ENCODE data around the gene CD300LG. TPM values are rescaled to one million over a fixed set of nuclear protein-coding genes. Genes with fewer than 3 reads are reported as not detected.
A peak's percentile ranks its signal among the peaks of the same experiment; 100 is the strongest.
"Not testable (repeated sequence)": the region's sequence is repeated elsewhere in the genome, so short reads cannot be mapped to it uniquely, and the experiment has no call there.

The CD300LG gene
- total RNA-seq, 1 experiment from 2014 or later: not detected

DNA sequence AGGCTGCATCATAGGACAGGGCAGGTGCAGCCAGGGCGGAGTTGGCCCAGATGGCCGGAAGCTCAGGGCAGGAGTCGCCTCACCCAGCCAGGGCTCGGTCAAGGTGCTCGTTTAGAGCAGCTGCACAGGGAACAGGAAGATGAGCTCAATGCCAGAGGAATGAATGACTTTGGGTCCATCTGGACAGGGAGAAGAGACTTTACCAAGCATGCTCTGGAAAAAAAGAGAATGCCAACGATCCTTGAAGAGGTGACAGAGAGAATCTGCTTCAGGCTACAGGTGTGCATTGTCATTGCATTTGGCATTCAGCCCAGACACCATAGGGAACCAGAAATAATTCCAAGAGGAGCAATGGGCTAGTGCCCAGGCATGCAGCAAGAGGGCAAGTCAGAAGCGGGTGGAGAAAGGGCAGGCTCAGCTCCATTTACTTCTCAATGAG, 7.3 kb upstream of the CD300LG start:
- intact Hi-C loops (cut with micrococcal nuclease): no loop called here
- peak overlapping the region; percentile 40 for H3K27ac Mint-ChIP-seq (ENCODE audit: low read depth, unreplicated experiment)
- H3K9me3 Mint-ChIP-seq (ENCODE audit: unreplicated experiment): no peaks in the 10 kb centered on the region
- ChIA-PET CTCF (interaction anchor here (0.7 to 2.1 kb wide), 5 partner anchors 9 to 631 kb away, joined by 3 to 8 read pairs (median 4); no protein-coding TSS in a partner anchor), POLR2A (interaction anchor here (0.6 to 1.5 kb wide), 6 partner anchors 21 to 1925 kb away, joined by 3 to 7 read pairs (median 4); partner anchors contain the start of gene DUSP3)
- no peaks in the 10 kb centered on the region for H3K36me3 Mint-ChIP-seq (ENCODE audit: insufficient read depth, unreplicated experiment)
- H3K4me1 Mint-ChIP-seq (ENCODE audit: insufficient read depth, unreplicated experiment): peaks cover 15% of the 10 kb centered on the region
- peak; percentile 81 for DNase-seq (ENCODE audit: unreplicated experiment)
- TF ChIP-seq, protein P1, sequence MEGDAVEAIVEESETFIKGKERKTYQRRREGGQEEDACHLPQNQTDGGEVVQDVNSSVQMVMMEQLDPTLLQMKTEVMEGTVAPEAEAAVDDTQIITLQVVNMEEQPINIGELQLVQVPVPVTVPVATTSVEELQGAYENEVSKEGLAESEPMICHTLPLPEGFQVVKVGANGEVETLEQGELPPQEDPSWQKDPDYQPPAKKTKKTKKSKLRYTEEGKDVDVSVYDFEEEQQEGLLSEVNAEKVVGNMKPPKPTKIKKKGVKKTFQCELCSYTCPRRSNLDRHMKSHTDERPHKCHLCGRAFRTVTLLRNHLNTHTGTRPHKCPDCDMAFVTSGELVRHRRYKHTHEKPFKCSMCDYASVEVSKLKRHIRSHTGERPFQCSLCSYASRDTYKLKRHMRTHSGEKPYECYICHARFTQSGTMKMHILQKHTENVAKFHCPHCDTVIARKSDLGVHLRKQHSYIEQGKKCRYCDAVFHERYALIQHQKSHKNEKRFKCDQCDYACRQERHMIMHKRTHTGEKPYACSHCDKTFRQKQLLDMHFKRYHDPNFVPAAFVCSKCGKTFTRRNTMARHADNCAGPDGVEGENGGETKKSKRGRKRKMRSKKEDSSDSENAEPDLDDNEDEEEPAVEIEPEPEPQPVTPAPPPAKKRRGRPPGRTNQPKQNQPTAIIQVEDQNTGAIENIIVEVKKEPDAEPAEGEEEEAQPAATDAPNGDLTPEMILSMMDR (IDR thresholded peaks at IDR 0.05; ENCODE audit: unreplicated experiment): no peak
- no peaks in the 10 kb centered on the region for H3K27me3 Mint-ChIP-seq (ENCODE audit: insufficient read depth, unreplicated experiment)
- BruUV-seq (replicated peaks): no TSS peak
- peak overlapping the region; percentile 2 for H3K4me3 Mint-ChIP-seq (ENCODE audit: unreplicated experiment)

DNA sequence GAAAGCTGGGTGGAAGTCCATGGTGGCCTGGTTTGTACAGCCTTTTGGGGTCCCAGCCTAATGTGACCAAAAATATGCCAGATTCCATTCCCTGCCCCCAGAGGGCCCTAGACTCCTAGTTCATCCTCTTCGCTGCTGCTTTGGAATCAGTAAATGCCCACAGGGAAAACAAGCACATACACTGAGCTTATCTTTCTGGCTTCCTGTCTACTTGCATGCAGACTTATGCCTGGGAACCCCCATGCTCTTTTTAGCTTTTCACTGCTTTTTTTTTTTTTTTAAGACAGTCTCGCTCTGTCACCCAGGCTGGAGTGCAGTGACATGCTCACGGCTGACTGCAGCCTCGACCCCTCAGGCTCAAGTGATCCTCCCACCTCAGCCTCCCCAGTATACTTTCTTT, 6.2 kb upstream of the CD300LG start:
- TF ChIP-seq, protein P1 (IDR thresholded peaks at IDR 0.05; ENCODE audit: unreplicated experiment): no peak
- Mint-ChIP-seq H3K4me1 (ENCODE audit: insufficient read depth, unreplicated experiment) (peaks cover 15% of the 10 kb centered on the region), H3K9me3 (ENCODE audit: unreplicated experiment) (no peaks in the 10 kb centered on the region), H3K36me3 (ENCODE audit: insufficient read depth, unreplicated experiment) (no peaks in the 10 kb centered on the region), H3K4me3 (ENCODE audit: unreplicated experiment) (no peak overlapping the region), H3K27ac (ENCODE audit: low read depth, unreplicated experiment) (no peak overlapping the region), H3K27me3 (ENCODE audit: insufficient read depth, unreplicated experiment) (no peaks in the 10 kb centered on the region)
- ChIA-PET POLR2A (interaction anchor here (0.7 to 1.5 kb wide), 3 partner anchors 9 to 59 kb away, joined by 3 to 7 read pairs (median 4); no protein-coding TSS in a partner anchor), CTCF (interaction anchor here (0.6 to 2.1 kb wide), 6 partner anchors 33 to 328 kb away, joined by 3 to 8 read pairs (median 6); no protein-coding TSS in a partner anchor)
- intact Hi-C loops (cut with micrococcal nuclease): no loop called here
- BruUV-seq (replicated peaks): no TSS peak
- no peak for DNase-seq (ENCODE audit: unreplicated experiment)

DNA sequence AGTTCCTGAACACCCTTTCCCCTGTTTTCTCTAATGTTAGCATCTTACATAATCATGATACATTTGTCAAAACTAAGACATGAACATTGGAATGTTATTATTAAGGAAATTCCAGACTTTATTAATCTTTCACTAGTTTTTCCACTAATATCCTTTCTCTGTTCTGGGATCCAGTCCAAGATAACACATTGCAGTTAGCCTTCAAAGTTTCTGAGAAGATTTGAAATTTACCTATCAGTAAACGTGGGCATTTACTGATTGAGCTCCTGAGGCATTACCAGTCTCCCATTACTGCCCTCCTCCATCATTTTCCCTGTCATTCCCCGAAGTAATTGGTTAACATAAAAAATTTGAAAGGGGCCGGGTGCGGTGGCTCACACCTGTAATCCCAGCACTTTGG, 5.7 kb upstream of the CD300LG start:
- no TSS peak for BruUV-seq (replicated peaks)
- CTCF ChIA-PET: interaction anchor here (1.5 to 2.1 kb wide), 3 partner anchors 51 to 75 kb away, joined by 6 to 8 read pairs (median 7); no protein-coding TSS in a partner anchor
- DNase-seq (ENCODE audit: unreplicated experiment): no peak
- H3K27me3 Mint-ChIP-seq (ENCODE audit: insufficient read depth, unreplicated experiment): no peaks in the 10 kb centered on the region
- no peak overlapping the region for H3K4me3 Mint-ChIP-seq (ENCODE audit: unreplicated experiment)
- H3K9me3 Mint-ChIP-seq (ENCODE audit: unreplicated experiment): no peaks in the 10 kb centered on the region
- no peak overlapping the region for H3K27ac Mint-ChIP-seq (ENCODE audit: low read depth, unreplicated experiment)
- intact Hi-C loops (cut with micrococcal nuclease): no loop called here
- TF ChIP-seq, protein P1 (IDR thresholded peaks at IDR 0.05; ENCODE audit: unreplicated experiment): no peak
- POLR2A ChIA-PET: no interaction called here
- peaks cover 15% of the 10 kb centered on the region for H3K4me1 Mint-ChIP-seq (ENCODE audit: insufficient read depth, unreplicated experiment)
- no peaks in the 10 kb centered on the region for H3K36me3 Mint-ChIP-seq (ENCODE audit: insufficient read depth, unreplicated experiment)

DNA sequence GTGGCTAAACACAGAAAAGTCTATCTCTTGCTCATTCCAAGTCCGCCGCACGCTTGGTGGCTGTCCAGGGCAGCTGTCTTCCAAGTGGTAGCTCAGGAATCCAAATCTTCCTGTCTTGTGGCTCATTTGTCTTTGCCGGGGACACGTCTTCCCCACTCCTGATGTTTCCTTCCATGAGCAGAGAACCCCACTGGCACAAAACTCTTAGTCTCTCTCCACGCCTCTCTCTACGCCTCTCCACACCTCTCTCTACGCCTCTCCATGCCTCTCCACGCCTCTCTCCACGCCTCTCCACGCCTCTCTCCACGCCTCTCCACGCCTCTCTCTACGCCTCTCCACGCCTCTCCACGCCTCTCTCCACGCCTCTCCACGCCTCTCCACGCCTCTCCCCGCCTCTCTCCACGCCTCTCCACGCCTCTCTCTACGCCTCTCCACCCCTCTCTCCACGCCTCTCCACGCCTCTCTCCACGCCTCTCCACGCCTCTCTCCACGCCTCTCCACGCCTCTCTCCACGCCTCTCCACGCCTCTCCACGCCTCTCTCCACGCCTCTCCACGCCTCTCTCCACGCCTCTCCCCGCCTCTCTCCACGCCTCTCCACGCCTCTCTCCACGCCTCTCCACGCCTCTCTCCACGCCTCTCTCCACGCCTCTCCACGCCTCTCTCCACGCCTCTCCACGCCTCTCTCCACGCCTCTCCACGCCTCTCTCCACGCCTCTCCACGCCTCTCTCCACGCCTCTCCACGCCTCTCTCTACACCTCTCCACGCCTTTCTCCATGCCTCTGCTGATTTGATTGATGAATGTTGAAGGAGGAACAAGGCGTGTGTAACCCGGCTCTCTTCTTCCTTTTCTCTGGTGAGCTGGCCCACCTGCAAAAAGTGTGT, 4.6 kb upstream of the CD300LG start:
- not testable (repeated sequence) for BruUV-seq (replicated peaks); DNase-seq (ENCODE audit: unreplicated experiment)

More for the DNA sequence above, 4.6 kb upstream of the CD300LG start:
- H3K27ac Mint-ChIP-seq (ENCODE audit: low read depth, unreplicated experiment); POLR2A ChIA-PET; H3K9me3 Mint-ChIP-seq (ENCODE audit: unreplicated experiment); H3K36me3 Mint-ChIP-seq (ENCODE audit: insufficient read depth, unreplicated experiment); H3K27me3 Mint-ChIP-seq (ENCODE audit: insufficient read depth, unreplicated experiment); H3K4me3 Mint-ChIP-seq (ENCODE audit: unreplicated experiment); intact Hi-C loops (cut with micrococcal nuclease): not testable (repeated sequence)
- H3K4me1 Mint-ChIP-seq (ENCODE audit: insufficient read depth, unreplicated experiment): peaks cover 15% of the 10 kb centered on the region
- CTCF ChIA-PET: interaction anchor here (0.6 to 1.1 kb wide), 6 partner anchors 11 to 820 kb away, joined by 3 to 9 read pairs (median 4); no protein-coding TSS in a partner anchor
